Lung (tissue), 12 donors: ENCODE measurements around the gene LDLRAD4. TPM values are rescaled to one million over a fixed set of nuclear protein-coding genes. Genes with fewer than 3 reads are reported as not detected.

Source experiments
- ATAC-seq: fragments of 200-7000 bp; cut with Tn5 transposase; one replicate; pipeline ENCODE4 v1.9.1; 2020; ENCODE audit warnings: moderate number of reproducible peaks; ENCODE audit not compliant: insufficient read depth, low FRiP score
- DNase-seq, 3 donors: peaks; one replicate each; pipeline ENCODE4 v3.0.0-alpha.2; 2013 to 2017
- H3K27ac ChIP-seq, 2 donors: one replicate each; pipeline ENCODE4 v1.5.1; 2013; ENCODE audit warnings: mild to moderate bottlenecking in 2 of 2, moderate library complexity in 2 of 2, control low read depth in 1 of 2, inconsistent platforms in 1 of 2, low read depth in 1 of 2, low read length in 1 of 2
- H3K27me3 ChIP-seq, 3 donors: one replicate each; pipeline ENCODE4 v1.5.1; 2013; ENCODE audit warnings: low read length in 2 of 3; ENCODE audit not compliant: control insufficient read depth in 3 of 3, insufficient read depth in 3 of 3
- H3K36me3 ChIP-seq, 4 donors: one replicate each; pipeline ENCODE4 v1.5.1; 2013; ENCODE audit warnings: low read length in 4 of 4, mild to moderate bottlenecking in 1 of 4, moderate library complexity in 1 of 4; ENCODE audit not compliant: control insufficient read depth in 4 of 4, insufficient read depth in 4 of 4
- H3K4me1 ChIP-seq, 5 donors: one replicate each; pipeline ENCODE4 v1.5.1; 2013; ENCODE audit warnings: low read length in 5 of 5, mild to moderate bottlenecking in 2 of 5, moderate library complexity in 1 of 5; ENCODE audit not compliant: control insufficient read depth in 5 of 5, insufficient read depth in 5 of 5
- H3K4me3 ChIP-seq: one replicate; pipeline ENCODE4 v1.5.1; 2013; ENCODE audit warnings: mild to moderate bottlenecking, control low read depth, moderate library complexity
- H3K9ac ChIP-seq, 2 donors: one replicate each; pipeline ENCODE4 v1.5.1; 2013; ENCODE audit warnings: low read length in 2 of 2, control low read depth in 1 of 2; ENCODE audit not compliant: insufficient read depth in 1 of 2
- H3K9me3 ChIP-seq, 4 donors: one replicate each; pipeline ENCODE4 v1.5.1; 2013; ENCODE audit warnings: low read length in 3 of 4, mild to moderate bottlenecking in 1 of 4, moderate library complexity in 1 of 4; ENCODE audit not compliant: control insufficient read depth in 4 of 4, insufficient read depth in 3 of 4
- CTCF ChIP-seq: IDR thresholded peaks from 2 replicates; pipeline ENCODE4 v1.5.1; 2012; ENCODE audit warnings: mild to moderate bottlenecking; ENCODE audit errors: control extremely low read depth, extremely low read depth
- WGBS, 2 donors: extraction: QIAGEN DNeasy Blood & Tissue Kit; methylation state at CpG; one replicate each; pipeline ENCODE4 v1.1.7; 2013; 5-methylcytosine and 5-hydroxymethylcytosine counted together
- polyA plus RNA-seq, 2 donors: library from polyadenylated mRNA; stranded (reverse); fragments of 200-250 nt; gene quantifications; one replicate each; pipeline ENCODE4 v1.2.1, GENCODE V29; 2013
- total RNA-seq, 2 donors: library from RNA; depleted of rRNA in 1 of 2; stranded (reverse); fragments of >200 nt in 1 of 2; gene quantifications; one replicate each; pipeline ENCODE4 v1.2.1, GENCODE V29; 2014 to 2021
- donor health status: control.
- donor health status: control.
- donor health status: Bipolar disorder and iron deficiency.
- donor health status: healthy.
- donor health status: DM: yes; HTN: yes; CAD: no.

The LDLRAD4 gene
- total and polyA plus RNA-seq, 4 donors, result 3.2 to 62.4 (median 19.9) TPM

GRCh38 chr18:13306583-13306982 is 88.0 kb downstream of the LDLRAD4 start:
- no peak overlapping the region for H3K4me3 ChIP-seq
- DNase-seq (no peak), ATAC-seq (no peak)
- WGBS, 2 donors, result 83 to 86% methylated on average over 4 of the region's 4 CpGs
- H3K4me1 ChIP-seq, result peaks cover 0 to 15% (median 7%) of the 10 kb centered on the region in 5 donors
- TF ChIP-seq CTCF, result no peak
- H3K27me3 ChIP-seq, result no peaks in the 10 kb centered on the region
- no peak overlapping the region for H3K27ac ChIP-seq
- peaks cover 0 to 3% (median 0%) of the 10 kb centered on the region in 4 donors for H3K9me3 ChIP-seq
- H3K36me3 ChIP-seq, result peaks cover 0 to 5% (median under 1%) of the 10 kb centered on the region in 4 donors
- H3K9ac ChIP-seq, result no peak overlapping the region

GRCh38 chr18:13308369-13308768 is 89.8 kb downstream of the LDLRAD4 start:
- peaks cover 0 to 3% (median 0%) of the 10 kb centered on the region in 4 donors for H3K9me3 ChIP-seq
- H3K27ac ChIP-seq, result no peak overlapping the region
- TF ChIP-seq CTCF, result no peak
- no peaks in the 10 kb centered on the region for H3K27me3 ChIP-seq
- no peak for DNase-seq
- peaks cover 0 to 3% (median 0%) of the 10 kb centered on the region in 5 donors for H3K4me1 ChIP-seq
- WGBS, 2 donors, result 77 to 81% methylated on average over 9 of the region's 9 CpGs
- H3K4me3 ChIP-seq, result no peak overlapping the region
- no peak overlapping the region for H3K9ac ChIP-seq
- peaks cover 0 to 5% (median under 1%) of the 10 kb centered on the region in 4 donors for H3K36me3 ChIP-seq
- no peak for ATAC-seq

GRCh38 chr18:13309031-13309747 is 90.6 kb downstream of the LDLRAD4 start:
- peaks cover 0 to 5% (median under 1%) of the 10 kb centered on the region in 4 donors for H3K36me3 ChIP-seq
- H3K27ac ChIP-seq, result no peak overlapping the region
- H3K4me3 ChIP-seq, result no peak overlapping the region
- DNase-seq (no peak), ATAC-seq (no peak)
- no peaks in the 10 kb centered on the region for H3K27me3 ChIP-seq
- no peak overlapping the region for H3K9ac ChIP-seq
- whole genome bisulfite sequencing, 2 donors, result 85 to 95% methylated on average over 12 of the region's 12 CpGs
- TF ChIP-seq CTCF, result no peak
- peaks cover 0 to 3% (median 0%) of the 10 kb centered on the region in 4 donors for H3K9me3 ChIP-seq
- H3K4me1 ChIP-seq, result peaks cover 0 to 3% (median 0%) of the 10 kb centered on the region in 5 donors
